Neural cell (in vitro differentiated cells): ENCODE results near the gene ADM2. TPM values are rescaled to one million over a fixed set of nuclear protein-coding genes. Genes with fewer than 3 reads are reported as not detected.

ENCODE experiments used
- H2AFZ ChIP-seq: fragments of 200-600, 300-800 bp; sonication (generic), shearing (Covaris generic); 2 replicates; pipeline ENCODE4 v1.6.0; 2014; ENCODE audit warnings: low read depth, mild to moderate bottlenecking, antibody characterized with exemption, low read length, moderate library complexity
- H3F3A ChIP-seq: fragments of 200-600 bp; shearing (Covaris generic); 2 replicates; pipeline ENCODE4 v1.6.1; 2016; ENCODE audit warnings: mild to moderate bottlenecking, moderate library complexity, mixed read lengths, antibody characterized with exemption, low read length; ENCODE audit not compliant: insufficient read depth, poor library complexity, severe bottlenecking
- H3K27ac ChIP-seq: fragments of 200-600, 300-800 bp; sonication (generic), shearing (Covaris generic); 2 replicates; pipeline ENCODE4 v1.5.1; 2014; ENCODE audit warnings: mild to moderate bottlenecking, low read length, moderate library complexity
- H3K27me3 ChIP-seq: fragments of 300-800, 200-600 bp; sonication (generic), shearing (Covaris generic); 2 replicates; pipeline ENCODE4 v1.6.0; 2014; ENCODE audit warnings: mild to moderate bottlenecking, low read depth, low read length, moderate library complexity; ENCODE audit not compliant: insufficient read depth
- H3K36me3 ChIP-seq: fragments of 300-800, 200-600 bp; sonication (generic), shearing (Covaris generic); 2 replicates; pipeline ENCODE4 v1.5.1; 2014; ENCODE audit warnings: mild to moderate bottlenecking, antibody characterized with exemption, low read length, moderate library complexity; ENCODE audit not compliant: insufficient read depth
- H3K4me2 ChIP-seq: fragments of 300-800, 200-600 bp; sonication (generic), shearing (Covaris generic); 2 replicates; pipeline ENCODE4 v1.6.0; 2014; ENCODE audit warnings: mild to moderate bottlenecking, low read length
- H3K4me3 ChIP-seq: fragments of 300-800, 200-600 bp; sonication (generic), shearing (Covaris generic); 2 replicates; pipeline ENCODE4 v1.5.1; 2014; ENCODE audit warnings: mild to moderate bottlenecking, low read length, moderate library complexity
- H3K79me2 ChIP-seq: fragments of 200-600 bp; shearing (Covaris generic); replicated peaks from 2 replicates; pipeline ENCODE4 v1.6.0; 2014; ENCODE audit warnings: mild to moderate bottlenecking, low read length, moderate library complexity; ENCODE audit not compliant: insufficient read depth
- H3K9ac ChIP-seq: fragments of 300-800, 200-600 bp; sonication (generic), shearing (Covaris generic); 2 replicates; pipeline ENCODE4 v1.6.1; 2016; ENCODE audit warnings: mild to moderate bottlenecking, low read length, mixed read lengths
- H3K9me2 ChIP-seq: fragments of 200-600 bp; shearing (Covaris generic); 2 replicates; pipeline ENCODE4 v1.6.1; 2016; ENCODE audit warnings: mild to moderate bottlenecking, low read length, mixed read lengths; ENCODE audit not compliant: insufficient read depth
- H3K9me3 ChIP-seq: fragments of 200-600, 300-800 bp; sonication (generic), shearing (Covaris generic); 2 replicates; pipeline ENCODE4 v1.6.1; 2016; ENCODE audit warnings: mild to moderate bottlenecking, mixed run types, low read length, moderate library complexity, mixed read lengths
- H4K20me1 ChIP-seq: fragments of 200-600 bp; shearing (Covaris generic); 2 replicates; pipeline ENCODE4 v1.6.1; 2016; ENCODE audit warnings: mild to moderate bottlenecking, mixed run types; ENCODE audit not compliant: insufficient read depth
- EP300 ChIP-seq: fragments of 450-650 bp; conservative IDR thresholded peaks from 2 replicates; pipeline ENCODE4 v1.6.1; 2014; ENCODE audit warnings: antibody characterized with exemption, mild to moderate bottlenecking, moderate library complexity; ENCODE audit not compliant: poor library complexity, severe bottlenecking
- EZH2 ChIP-seq: fragments of 200-600, 300-800 bp; shearing (Covaris generic), sonication (generic); IDR thresholded peaks from 2 replicates; pipeline ENCODE4 v1.6.1; 2014; ENCODE audit warnings: antibody characterized with exemption, low read length, borderline replicate concordance, mild to moderate bottlenecking; ENCODE audit not compliant: insufficient read depth, poor library complexity, severe bottlenecking
- MXI1 ChIP-seq: fragments of 450-650 bp; conservative IDR thresholded peaks from 2 replicates; pipeline ENCODE4 v1.6.1; 2014; ENCODE audit warnings: antibody characterized with exemption, mild to moderate bottlenecking; ENCODE audit not compliant: poor library complexity, severe bottlenecking
- POLR2AphosphoS5 ChIP-seq: IDR thresholded peaks from 2 replicates; pipeline ENCODE4 v1.6.1; 2012
- RAD21 ChIP-seq: fragments of 450-650 bp; conservative IDR thresholded peaks from 2 replicates; pipeline ENCODE4 v1.6.1; 2014; ENCODE audit warnings: antibody characterized with exemption, mild to moderate bottlenecking, moderate library complexity
- SMC3 ChIP-seq: fragments of 450-650 bp; conservative IDR thresholded peaks from 2 replicates; pipeline ENCODE4 v1.6.1; 2014; ENCODE audit warnings: antibody characterized with exemption, mild to moderate bottlenecking, moderate library complexity; ENCODE audit not compliant: poor library complexity
- TAF1 ChIP-seq: IDR thresholded peaks from 2 replicates; pipeline ENCODE4 v1.6.1; 2012; ENCODE audit warnings: low read depth
- polyA plus RNA-seq: library from polyadenylated mRNA; depleted of rRNA; stranded (reverse); fragments of >200 nt; gene quantifications from 2 replicates; pipeline ENCODE4 v1.2.3, GENCODE V29; 2014
- TF ChIP-seq, protein P1 (sequence below): IDR thresholded peaks from 2 replicates; pipeline ENCODE4 v1.6.1; 2012; ENCODE audit warnings: borderline replicate concordance
- TF ChIP-seq, protein P2 (sequence below): fragments of 450-650 bp; IDR thresholded peaks from 2 replicates; pipeline ENCODE4 v1.5.1; 2014; ENCODE audit warnings: antibody characterized with exemption, mild to moderate bottlenecking, moderate library complexity; ENCODE audit not compliant: poor library complexity, severe bottlenecking

ADM2 gene
- polyA plus RNA-seq, 1 donor from 2014 or later: not detected

DNA sequence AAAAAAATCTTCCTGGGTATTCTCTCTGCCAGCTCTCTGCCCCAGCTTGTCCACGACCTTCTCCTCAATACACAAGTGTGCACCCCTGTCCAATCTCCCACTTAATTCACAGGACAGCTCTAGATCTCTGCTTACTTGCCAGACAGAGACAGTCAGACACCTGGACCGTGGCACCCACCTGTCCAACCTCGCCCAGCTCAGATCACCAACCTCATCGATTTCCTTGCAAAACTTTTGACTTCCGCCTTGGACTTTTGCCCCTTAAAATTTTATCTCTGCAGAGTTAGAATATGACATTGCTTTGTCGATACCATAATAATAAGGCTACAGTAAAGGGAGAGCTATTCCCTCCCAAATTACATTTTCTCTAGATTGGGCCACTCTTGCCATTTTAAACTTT lies 15.8 kb downstream of the ADM2 start:
- no peaks in the 10 kb centered on the region for H3K9me2 ChIP-seq
- H3K4me3 ChIP-seq: no peak overlapping the region
- no peaks in the 10 kb centered on the region for H4K20me1 ChIP-seq
- H3K27me3 ChIP-seq: no peaks in the 10 kb centered on the region
- TF ChIP-seq SMC3: no peak
- no peak for TF ChIP-seq EP300
- TF ChIP-seq, protein P1, sequence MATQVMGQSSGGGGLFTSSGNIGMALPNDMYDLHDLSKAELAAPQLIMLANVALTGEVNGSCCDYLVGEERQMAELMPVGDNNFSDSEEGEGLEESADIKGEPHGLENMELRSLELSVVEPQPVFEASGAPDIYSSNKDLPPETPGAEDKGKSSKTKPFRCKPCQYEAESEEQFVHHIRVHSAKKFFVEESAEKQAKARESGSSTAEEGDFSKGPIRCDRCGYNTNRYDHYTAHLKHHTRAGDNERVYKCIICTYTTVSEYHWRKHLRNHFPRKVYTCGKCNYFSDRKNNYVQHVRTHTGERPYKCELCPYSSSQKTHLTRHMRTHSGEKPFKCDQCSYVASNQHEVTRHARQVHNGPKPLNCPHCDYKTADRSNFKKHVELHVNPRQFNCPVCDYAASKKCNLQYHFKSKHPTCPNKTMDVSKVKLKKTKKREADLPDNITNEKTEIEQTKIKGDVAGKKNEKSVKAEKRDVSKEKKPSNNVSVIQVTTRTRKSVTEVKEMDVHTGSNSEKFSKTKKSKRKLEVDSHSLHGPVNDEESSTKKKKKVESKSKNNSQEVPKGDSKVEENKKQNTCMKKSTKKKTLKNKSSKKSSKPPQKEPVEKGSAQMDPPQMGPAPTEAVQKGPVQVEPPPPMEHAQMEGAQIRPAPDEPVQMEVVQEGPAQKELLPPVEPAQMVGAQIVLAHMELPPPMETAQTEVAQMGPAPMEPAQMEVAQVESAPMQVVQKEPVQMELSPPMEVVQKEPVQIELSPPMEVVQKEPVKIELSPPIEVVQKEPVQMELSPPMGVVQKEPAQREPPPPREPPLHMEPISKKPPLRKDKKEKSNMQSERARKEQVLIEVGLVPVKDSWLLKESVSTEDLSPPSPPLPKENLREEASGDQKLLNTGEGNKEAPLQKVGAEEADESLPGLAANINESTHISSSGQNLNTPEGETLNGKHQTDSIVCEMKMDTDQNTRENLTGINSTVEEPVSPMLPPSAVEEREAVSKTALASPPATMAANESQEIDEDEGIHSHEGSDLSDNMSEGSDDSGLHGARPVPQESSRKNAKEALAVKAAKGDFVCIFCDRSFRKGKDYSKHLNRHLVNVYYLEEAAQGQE: no peak
- no peak for TF ChIP-seq MXI1
- TF ChIP-seq EZH2: no peak
- TF ChIP-seq RAD21: no peak
- TF ChIP-seq POLR2AphosphoS5: no peak
- TF ChIP-seq, protein P2, sequence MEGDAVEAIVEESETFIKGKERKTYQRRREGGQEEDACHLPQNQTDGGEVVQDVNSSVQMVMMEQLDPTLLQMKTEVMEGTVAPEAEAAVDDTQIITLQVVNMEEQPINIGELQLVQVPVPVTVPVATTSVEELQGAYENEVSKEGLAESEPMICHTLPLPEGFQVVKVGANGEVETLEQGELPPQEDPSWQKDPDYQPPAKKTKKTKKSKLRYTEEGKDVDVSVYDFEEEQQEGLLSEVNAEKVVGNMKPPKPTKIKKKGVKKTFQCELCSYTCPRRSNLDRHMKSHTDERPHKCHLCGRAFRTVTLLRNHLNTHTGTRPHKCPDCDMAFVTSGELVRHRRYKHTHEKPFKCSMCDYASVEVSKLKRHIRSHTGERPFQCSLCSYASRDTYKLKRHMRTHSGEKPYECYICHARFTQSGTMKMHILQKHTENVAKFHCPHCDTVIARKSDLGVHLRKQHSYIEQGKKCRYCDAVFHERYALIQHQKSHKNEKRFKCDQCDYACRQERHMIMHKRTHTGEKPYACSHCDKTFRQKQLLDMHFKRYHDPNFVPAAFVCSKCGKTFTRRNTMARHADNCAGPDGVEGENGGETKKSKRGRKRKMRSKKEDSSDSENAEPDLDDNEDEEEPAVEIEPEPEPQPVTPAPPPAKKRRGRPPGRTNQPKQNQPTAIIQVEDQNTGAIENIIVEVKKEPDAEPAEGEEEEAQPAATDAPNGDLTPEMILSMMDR: no peak
- no peak for TF ChIP-seq TAF1
- no peaks in the 10 kb centered on the region for H3K36me3 ChIP-seq
- no peak overlapping the region for H2AFZ ChIP-seq
- H3K9me3 ChIP-seq: no peaks in the 10 kb centered on the region
- no peak overlapping the region for H3K4me2 ChIP-seq
- H3K27ac ChIP-seq: no peak overlapping the region
- H3F3A ChIP-seq: no peaks in the 10 kb centered on the region
- H3K79me2 ChIP-seq: no peaks in the 10 kb centered on the region
- no peak overlapping the region for H3K9ac ChIP-seq

DNA sequence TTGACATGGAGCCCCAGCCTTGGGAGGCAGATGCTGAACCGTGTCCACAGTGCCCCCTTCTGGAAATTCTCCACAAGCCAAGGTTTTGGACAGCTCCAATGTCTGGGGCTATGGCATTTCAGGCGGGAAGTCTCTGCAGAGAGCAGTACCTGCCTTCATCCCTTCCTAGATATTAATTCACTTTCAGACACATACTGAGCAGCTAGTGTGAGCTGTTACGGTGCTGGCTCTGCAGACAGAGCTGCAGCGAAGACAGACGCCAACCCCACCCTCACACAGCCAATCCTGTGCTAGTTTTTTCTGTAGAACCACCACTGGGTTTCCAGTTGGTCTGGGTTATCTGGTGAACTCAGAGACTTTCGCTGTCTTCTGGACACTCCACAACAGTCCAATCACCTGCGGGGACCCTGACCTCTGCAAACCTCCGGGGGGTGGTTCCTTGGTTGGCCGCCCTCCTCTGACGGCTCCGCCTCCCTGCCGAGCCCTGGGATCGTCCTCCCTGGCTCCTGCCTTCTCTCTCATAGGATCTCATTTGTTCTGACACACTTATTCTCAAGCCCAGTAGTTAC lies 17.1 kb downstream of the ADM2 start:
- Histone ChIP-seq H3K4me2 (no peak overlapping the region), H2AFZ (no peak overlapping the region)

More for the DNA sequence above, 17.1 kb downstream of the ADM2 start:
- H3K9me3 ChIP-seq: no peaks in the 10 kb centered on the region
- H3K27me3 ChIP-seq: no peaks in the 10 kb centered on the region
- no peaks in the 10 kb centered on the region for H3K9me2 ChIP-seq
- no peaks in the 10 kb centered on the region for H4K20me1 ChIP-seq
- H3K9ac ChIP-seq: no peak overlapping the region
- no peaks in the 10 kb centered on the region for H3F3A ChIP-seq
- H3K4me3 ChIP-seq: no peak overlapping the region
- TF ChIP-seq EP300: no peak
- TF ChIP-seq, protein P2: peak; percentile 28
- no peaks in the 10 kb centered on the region for H3K79me2 ChIP-seq
- H3K36me3 ChIP-seq: no peaks in the 10 kb centered on the region
- H3K27ac ChIP-seq: no peak overlapping the region
